CD4-positive, alpha-beta T cell treated with Interleukin-2 at 100 ng/mL for 4 hours (primary cell): ENCODE measurements around the gene HEPHL1.

Source experiments
- DNase-seq: peaks from one replicate; pipeline ENCODE4 v3.0.0-alpha.2; 2020; ENCODE audit warnings: low spot score

Gene HEPHL1

GRCh38 chr11:94131047-94131717 lies 110.0 kb downstream of the HEPHL1 start:
- no peak for DNase-seq

GRCh38 chr11:94131718-94132115 lies 110.6 kb downstream of the HEPHL1 start:
- DNase-seq, result no peak

GRCh38 chr11:94132152-94132558 lies 111.0 kb downstream of the HEPHL1 start:
- DNase-seq, result no peak

GRCh38 chr11:94132823-94133408 lies 111.8 kb downstream of the HEPHL1 start:
- DNase-seq, result no peak

GRCh38 chr11:94133752-94134151 lies 112.6 kb downstream of the HEPHL1 start:
- no peak for DNase-seq

- peak; percentile 26 for DNase-seq
Observed at GRCh38 chr11:94134651-94135512, 113.7 kb downstream of the HEPHL1 start.

- no peak for DNase-seq
Observed at GRCh38 chr11:94139416-94139815, 118.3 kb downstream of the HEPHL1 start.

GRCh38 chr11:94140154-94140655 lies 119.1 kb downstream of the HEPHL1 start:
- no peak for DNase-seq

GRCh38 chr11:94141511-94142307 lies 120.6 kb downstream of the HEPHL1 start:
- no peak for DNase-seq

GRCh38 chr11:94142308-94143281 lies 121.4 kb downstream of the HEPHL1 start:
- DNase-seq, result no peak

- DNase-seq, result no peak
Observed at GRCh38 chr11:94144216-94144615, 123.1 kb downstream of the HEPHL1 start.

- no peak for DNase-seq
Observed at GRCh38 chr11:94144664-94145063, 123.5 kb downstream of the HEPHL1 start.

GRCh38 chr11:94145431-94145830 lies 124.3 kb downstream of the HEPHL1 start:
- no peak for DNase-seq

- DNase-seq, result no peak
Observed at GRCh38 chr11:94145916-94146315, 124.8 kb downstream of the HEPHL1 start.

GRCh38 chr11:94147433-94147845 lies 126.3 kb downstream of the HEPHL1 start:
- no peak for DNase-seq

- DNase-seq, result no peak
Observed at GRCh38 chr11:94148189-94148588, 127.0 kb downstream of the HEPHL1 start.

GRCh38 chr11:94149431-94150017 lies 128.4 kb downstream of the HEPHL1 start:
- no peak for DNase-seq

- no peak for DNase-seq
Observed at GRCh38 chr11:94150056-94150455, 128.9 kb downstream of the HEPHL1 start.

- no peak for DNase-seq
Observed at GRCh38 chr11:94150704-94151685, 129.8 kb downstream of the HEPHL1 start.
